ENCODE results near the gene BUD31.

BUD31 gene

GRCh38 chr7:99406557-99406956 lies 2.2 kb upstream of the BUD31 start:
- H3K27me3 ChIP-seq (ENCODE audit: insufficient read depth, poor library complexity, severe bottlenecking), result no peaks in the 10 kb centered on the region
- H3K9me3 ChIP-seq (ENCODE audit: severe bottlenecking), result no peaks in the 10 kb centered on the region
- peaks cover 66% of the 10 kb centered on the region for H3K36me3 ChIP-seq (ENCODE audit: low read depth)
- ATAC-seq (ENCODE audit: low read depth), result no peak
- H3K27ac ChIP-seq (ENCODE audit: poor library complexity, severe bottlenecking), result peak overlapping the region; percentile 81
- no peak for TF ChIP-seq CTCF (IDR thresholded peaks at IDR 0.05; ENCODE audit: poor library complexity, severe bottlenecking)
- no peak overlapping the region for H3K4me3 ChIP-seq (ENCODE audit: severe bottlenecking)
- DNase-seq (ENCODE audit: low spot score), result no peak
- peaks cover 6% of the 10 kb centered on the region for H3K4me1 ChIP-seq (ENCODE audit: insufficient read depth, poor library complexity, severe bottlenecking)

- ATAC-seq (ENCODE audit: low read depth) (peak; percentile 53), DNase-seq (ENCODE audit: low spot score) (no peak)
- H3K9me3 ChIP-seq (ENCODE audit: severe bottlenecking), result no peaks in the 10 kb centered on the region
- H3K27ac ChIP-seq (ENCODE audit: poor library complexity, severe bottlenecking), result peak overlapping the region; percentile 81
- peaks cover 6% of the 10 kb centered on the region for H3K4me1 ChIP-seq (ENCODE audit: insufficient read depth, poor library complexity, severe bottlenecking)
- H3K4me3 ChIP-seq (ENCODE audit: severe bottlenecking), result peak overlapping the region; percentile 99
- H3K27me3 ChIP-seq (ENCODE audit: insufficient read depth, poor library complexity, severe bottlenecking), result no peaks in the 10 kb centered on the region
- H3K36me3 ChIP-seq (ENCODE audit: low read depth), result peaks cover 65% of the 10 kb centered on the region
- no peak for TF ChIP-seq CTCF (IDR thresholded peaks at IDR 0.05; ENCODE audit: poor library complexity, severe bottlenecking)
Observed at GRCh38 chr7:99407872-99408378, 844 bp upstream of the BUD31 start.

GRCh38 chr7:99409192-99409572 lies 413 bp downstream of the BUD31 start:
- ATAC-seq (ENCODE audit: low read depth), result peak; percentile 4; the same call in 2 of the 3 replicates
- H3K36me3 ChIP-seq (ENCODE audit: low read depth), result peaks cover 67% of the 10 kb centered on the region
- no peaks in the 10 kb centered on the region for H3K9me3 ChIP-seq (ENCODE audit: severe bottlenecking)
- H3K4me1 ChIP-seq (ENCODE audit: insufficient read depth, poor library complexity, severe bottlenecking), result peaks cover 6% of the 10 kb centered on the region
- H3K4me3 ChIP-seq (ENCODE audit: severe bottlenecking), result peak overlapping the region; percentile 99
- no peak for TF ChIP-seq CTCF (IDR thresholded peaks at IDR 0.05; ENCODE audit: poor library complexity, severe bottlenecking)
- peak overlapping the region; percentile 81 for H3K27ac ChIP-seq (ENCODE audit: poor library complexity, severe bottlenecking)
- H3K27me3 ChIP-seq (ENCODE audit: insufficient read depth, poor library complexity, severe bottlenecking), result no peaks in the 10 kb centered on the region
- no peak for DNase-seq (ENCODE audit: low spot score)

- DNase-seq (ENCODE audit: low spot score), result no peak
- no peak for TF ChIP-seq CTCF (IDR thresholded peaks at IDR 0.05; ENCODE audit: poor library complexity, severe bottlenecking)
- H3K36me3 ChIP-seq (ENCODE audit: low read depth), result peaks cover 67% of the 10 kb centered on the region
Observed at GRCh38 chr7:99409806-99410205, 1.0 kb downstream of the BUD31 start.

GRCh38 chr7:99410635-99411034 lies 1.9 kb downstream of the BUD31 start:
- Histone ChIP-seq H3K27me3 (ENCODE audit: insufficient read depth, poor library complexity, severe bottlenecking) (no peaks in the 10 kb centered on the region), H3K36me3 (ENCODE audit: low read depth) (peaks cover 69% of the 10 kb centered on the region), H3K9me3 (ENCODE audit: severe bottlenecking) (no peaks in the 10 kb centered on the region), H3K27ac (ENCODE audit: poor library complexity, severe bottlenecking) (no peak overlapping the region), H3K4me3 (ENCODE audit: severe bottlenecking) (no peak overlapping the region), H3K4me1 (ENCODE audit: insufficient read depth, poor library complexity, severe bottlenecking) (peaks cover 6% of the 10 kb centered on the region)
- ATAC-seq (ENCODE audit: low read depth) (no peak), DNase-seq (ENCODE audit: low spot score) (no peak)
- TF ChIP-seq CTCF (IDR thresholded peaks at IDR 0.05; ENCODE audit: poor library complexity, severe bottlenecking), result no peak

More at GRCh38 chr7:99409806-99410205, 1.0 kb downstream of the BUD31 start:
- Histone ChIP-seq H3K27ac (ENCODE audit: poor library complexity, severe bottlenecking) (peak overlapping the region; percentile 81), H3K27me3 (ENCODE audit: insufficient read depth, poor library complexity, severe bottlenecking) (no peaks in the 10 kb centered on the region), H3K4me3 (ENCODE audit: severe bottlenecking) (peak overlapping the region; percentile 99), H3K4me1 (ENCODE audit: insufficient read depth, poor library complexity, severe bottlenecking) (peaks cover 6% of the 10 kb centered on the region), H3K9me3 (ENCODE audit: severe bottlenecking) (no peaks in the 10 kb centered on the region)
- ATAC-seq (ENCODE audit: low read depth), result no peak
